ENCODE measurements around the gene UGT3A2. TPM values are rescaled to one million over a fixed set of nuclear protein-coding genes. Genes with fewer than 3 reads are reported as not detected.

The UGT3A2 gene
- polyA plus RNA-seq, 2 donors, result 0.02 TPM; not detected in 1

- WGBS, 2 donors, result 31 to 47% methylated on average over 5 of the region's 5 CpGs
- H3K27ac ChIP-seq (ENCODE audit: low read depth in 2 of 2, low read length in 1 of 2), result no peak overlapping the region
These were observed 49.1 kb downstream of the UGT3A2 start for GRCh38 chr5:36017622-36018021.

GRCh38 chr5:36017004-36017403 lies 49.7 kb downstream of the UGT3A2 start:
- Histone ChIP-seq H3K4me1 (ENCODE audit: control insufficient read depth in 2 of 2, insufficient read depth in 2 of 2, low read length in 1 of 2) (no peaks in the 10 kb centered on the region), H3K27ac (ENCODE audit: low read depth in 2 of 2, low read length in 1 of 2) (no peak overlapping the region), H3K9me3 (ENCODE audit: control insufficient read depth in 2 of 2, insufficient read depth in 1 of 2, low read depth in 1 of 2, low read length in 1 of 2) (peaks cover 9 to 10% of the 10 kb centered on the region in 2 donors), H3K36me3 (ENCODE audit: control insufficient read depth in 2 of 2, insufficient read depth in 2 of 2, low read length in 1 of 2) (no peaks in the 10 kb centered on the region), H3K27me3 (ENCODE audit: control insufficient read depth in 1 of 2, insufficient read depth in 2 of 2, low read length in 2 of 2) (no peaks in the 10 kb centered on the region), H3K4me3 (ENCODE audit: low read depth in 1 of 2, low read length in 2 of 2) (no peak overlapping the region)
- WGBS, 2 donors, result 50 to 51% methylated on average over 1 of the region's 1 CpG

More at GRCh38 chr5:36017622-36018021, 49.1 kb downstream of the UGT3A2 start:
- no peaks in the 10 kb centered on the region for H3K36me3 ChIP-seq (ENCODE audit: control insufficient read depth in 2 of 2, insufficient read depth in 2 of 2, low read length in 1 of 2)
- H3K4me3 ChIP-seq (ENCODE audit: low read depth in 1 of 2, low read length in 2 of 2), result no peak overlapping the region
- H3K4me1 ChIP-seq (ENCODE audit: control insufficient read depth in 2 of 2, insufficient read depth in 2 of 2, low read length in 1 of 2), result no peaks in the 10 kb centered on the region
- H3K9me3 ChIP-seq (ENCODE audit: control insufficient read depth in 2 of 2, insufficient read depth in 1 of 2, low read depth in 1 of 2, low read length in 1 of 2), result peaks cover 9 to 10% of the 10 kb centered on the region in 2 donors
- H3K27me3 ChIP-seq (ENCODE audit: control insufficient read depth in 1 of 2, insufficient read depth in 2 of 2, low read length in 2 of 2), result no peaks in the 10 kb centered on the region

- Histone ChIP-seq H3K36me3 (ENCODE audit: control insufficient read depth in 2 of 2, insufficient read depth in 2 of 2, low read length in 1 of 2) (no peaks in the 10 kb centered on the region), H3K27me3 (ENCODE audit: control insufficient read depth in 1 of 2, insufficient read depth in 2 of 2, low read length in 2 of 2) (no peaks in the 10 kb centered on the region), H3K27ac (ENCODE audit: low read depth in 2 of 2, low read length in 1 of 2) (no peak overlapping the region), H3K4me3 (ENCODE audit: low read depth in 1 of 2, low read length in 2 of 2) (no peak overlapping the region), H3K4me1 (ENCODE audit: control insufficient read depth in 2 of 2, insufficient read depth in 2 of 2, low read length in 1 of 2) (no peaks in the 10 kb centered on the region), H3K9me3 (ENCODE audit: control insufficient read depth in 2 of 2, insufficient read depth in 1 of 2, low read depth in 1 of 2, low read length in 1 of 2) (peaks cover 11 to 15% of the 10 kb centered on the region in 2 donors)
- WGBS, 2 donors, result 80 to 83% methylated on average over 2 of the region's 2 CpGs
These were observed 53.5 kb downstream of the UGT3A2 start for GRCh38 chr5:36013182-36013581.

GRCh38 chr5:36009698-36010097 lies 57.0 kb downstream of the UGT3A2 start:
- no peaks in the 10 kb centered on the region for H3K27me3 ChIP-seq (ENCODE audit: control insufficient read depth in 1 of 2, insufficient read depth in 2 of 2, low read length in 2 of 2)
- WGBS, 2 donors, result 67 to 71% methylated on average over 1 of the region's 1 CpG
- H3K9me3 ChIP-seq (ENCODE audit: control insufficient read depth in 2 of 2, insufficient read depth in 1 of 2, low read depth in 1 of 2, low read length in 1 of 2), result peaks cover 11 to 13% of the 10 kb centered on the region in 2 donors

GRCh38 chr5:36007366-36007765 lies 59.3 kb downstream of the UGT3A2 start:
- no peaks in the 10 kb centered on the region for H3K36me3 ChIP-seq (ENCODE audit: control insufficient read depth in 2 of 2, insufficient read depth in 2 of 2, low read length in 1 of 2)
- no peak overlapping the region for H3K4me3 ChIP-seq (ENCODE audit: low read depth in 1 of 2, low read length in 2 of 2)
- peaks cover 2 to 5% of the 10 kb centered on the region in 2 donors for H3K9me3 ChIP-seq (ENCODE audit: control insufficient read depth in 2 of 2, insufficient read depth in 1 of 2, low read depth in 1 of 2, low read length in 1 of 2)
- H3K4me1 ChIP-seq (ENCODE audit: control insufficient read depth in 2 of 2, insufficient read depth in 2 of 2, low read length in 1 of 2), result no peaks in the 10 kb centered on the region
- no peak overlapping the region for H3K27ac ChIP-seq (ENCODE audit: low read depth in 2 of 2, low read length in 1 of 2)
- no peaks in the 10 kb centered on the region for H3K27me3 ChIP-seq (ENCODE audit: control insufficient read depth in 1 of 2, insufficient read depth in 2 of 2, low read length in 2 of 2)

More at GRCh38 chr5:36009698-36010097, 57.0 kb downstream of the UGT3A2 start:
- H3K4me3 ChIP-seq (ENCODE audit: low read depth in 1 of 2, low read length in 2 of 2), result no peak overlapping the region
- H3K36me3 ChIP-seq (ENCODE audit: control insufficient read depth in 2 of 2, insufficient read depth in 2 of 2, low read length in 1 of 2), result no peaks in the 10 kb centered on the region
- H3K4me1 ChIP-seq (ENCODE audit: control insufficient read depth in 2 of 2, insufficient read depth in 2 of 2, low read length in 1 of 2), result no peaks in the 10 kb centered on the region
- H3K27ac ChIP-seq (ENCODE audit: low read depth in 2 of 2, low read length in 1 of 2), result no peak overlapping the region

- H3K27me3 ChIP-seq (ENCODE audit: control insufficient read depth in 1 of 2, insufficient read depth in 2 of 2, low read length in 2 of 2), result no peaks in the 10 kb centered on the region
- WGBS, 2 donors, result 68 to 86% methylated on average over 1 of the region's 1 CpG
- H3K4me1 ChIP-seq (ENCODE audit: control insufficient read depth in 2 of 2, insufficient read depth in 2 of 2, low read length in 1 of 2), result no peaks in the 10 kb centered on the region
- H3K27ac ChIP-seq (ENCODE audit: low read depth in 2 of 2, low read length in 1 of 2), result no peak overlapping the region
- H3K4me3 ChIP-seq (ENCODE audit: low read depth in 1 of 2, low read length in 2 of 2), result no peak overlapping the region
- H3K9me3 ChIP-seq (ENCODE audit: control insufficient read depth in 2 of 2, insufficient read depth in 1 of 2, low read depth in 1 of 2, low read length in 1 of 2), result peaks cover 2 to 5% of the 10 kb centered on the region in 2 donors
- H3K36me3 ChIP-seq (ENCODE audit: control insufficient read depth in 2 of 2, insufficient read depth in 2 of 2, low read length in 1 of 2), result no peaks in the 10 kb centered on the region
These were observed 60.5 kb downstream of the UGT3A2 start for GRCh38 chr5:36006163-36006562.

- H3K27me3 ChIP-seq (ENCODE audit: control insufficient read depth in 1 of 2, insufficient read depth in 2 of 2, low read length in 2 of 2), result no peaks in the 10 kb centered on the region
- no peaks in the 10 kb centered on the region for H3K9me3 ChIP-seq (ENCODE audit: control insufficient read depth in 2 of 2, insufficient read depth in 1 of 2, low read depth in 1 of 2, low read length in 1 of 2)
- H3K36me3 ChIP-seq (ENCODE audit: control insufficient read depth in 2 of 2, insufficient read depth in 2 of 2, low read length in 1 of 2), result no peaks in the 10 kb centered on the region
- 89 to 90% methylated on average over 3 of the region's 3 CpGs for WGBS, 2 donors
- no peaks in the 10 kb centered on the region for H3K4me1 ChIP-seq (ENCODE audit: control insufficient read depth in 2 of 2, insufficient read depth in 2 of 2, low read length in 1 of 2)
- H3K4me3 ChIP-seq (ENCODE audit: low read depth in 1 of 2, low read length in 2 of 2), result no peak overlapping the region
- no peak overlapping the region for H3K27ac ChIP-seq (ENCODE audit: low read depth in 2 of 2, low read length in 1 of 2)
These were observed 65.7 kb downstream of the UGT3A2 start for GRCh38 chr5:36001032-36001431.

GRCh38 chr5:35999547-35999946 lies 67.1 kb downstream of the UGT3A2 start:
- Histone ChIP-seq H3K36me3 (ENCODE audit: control insufficient read depth in 2 of 2, insufficient read depth in 2 of 2, low read length in 1 of 2) (no peaks in the 10 kb centered on the region), H3K4me3 (ENCODE audit: low read depth in 1 of 2, low read length in 2 of 2) (no peak overlapping the region), H3K27ac (ENCODE audit: low read depth in 2 of 2, low read length in 1 of 2) (no peak overlapping the region), H3K4me1 (ENCODE audit: control insufficient read depth in 2 of 2, insufficient read depth in 2 of 2, low read length in 1 of 2) (no peaks in the 10 kb centered on the region), H3K9me3 (ENCODE audit: control insufficient read depth in 2 of 2, insufficient read depth in 1 of 2, low read depth in 1 of 2, low read length in 1 of 2) (no peaks in the 10 kb centered on the region), H3K27me3 (ENCODE audit: control insufficient read depth in 1 of 2, insufficient read depth in 2 of 2, low read length in 2 of 2) (no peaks in the 10 kb centered on the region)
- 47 to 61% methylated on average over 1 of the region's 1 CpG for WGBS, 2 donors

GRCh38 chr5:35996076-35996475 lies 70.6 kb downstream of the UGT3A2 start:
- H3K9me3 ChIP-seq (ENCODE audit: control insufficient read depth in 2 of 2, insufficient read depth in 1 of 2, low read depth in 1 of 2, low read length in 1 of 2), result no peaks in the 10 kb centered on the region

GRCh38 chr5:35990941-35991611 lies 75.6 kb downstream of the UGT3A2 start, which contains the start of gene UGT3A1:
UGT3A1 (minus strand) TSS chr5:35991390; CDS start chr5:35991240, 150 bp downstream.
- no peak within 1 kb of the TSS for H3K27ac ChIP-seq (ENCODE audit: low read depth in 2 of 2, low read length in 1 of 2)
- no peaks in the 10 kb centered on the region for H3K9me3 ChIP-seq (ENCODE audit: control insufficient read depth in 2 of 2, insufficient read depth in 1 of 2, low read depth in 1 of 2, low read length in 1 of 2)
- no peak within 1 kb of the TSS for H3K4me3 ChIP-seq (ENCODE audit: low read depth in 1 of 2, low read length in 2 of 2)
- H3K36me3 ChIP-seq (ENCODE audit: control insufficient read depth in 2 of 2, insufficient read depth in 2 of 2, low read length in 1 of 2), result no peaks in the 10 kb centered on the region
- WGBS, 2 donors, result 9 to 10% methylated on average over 25 of the region's 25 CpGs
- no peaks in the 10 kb centered on the region for H3K27me3 ChIP-seq (ENCODE audit: control insufficient read depth in 1 of 2, insufficient read depth in 2 of 2, low read length in 2 of 2)
- H3K4me1 ChIP-seq (ENCODE audit: control insufficient read depth in 2 of 2, insufficient read depth in 2 of 2, low read length in 1 of 2), result no peaks in the 10 kb centered on the region

More at GRCh38 chr5:35996076-35996475, 70.6 kb downstream of the UGT3A2 start:
- WGBS, 2 donors, result 70 to 92% methylated on average over 4 of the region's 4 CpGs
- Histone ChIP-seq H3K36me3 (ENCODE audit: control insufficient read depth in 2 of 2, insufficient read depth in 2 of 2, low read length in 1 of 2) (no peaks in the 10 kb centered on the region), H3K4me3 (ENCODE audit: low read depth in 1 of 2, low read length in 2 of 2) (no peak overlapping the region), H3K27ac (ENCODE audit: low read depth in 2 of 2, low read length in 1 of 2) (no peak overlapping the region), H3K4me1 (ENCODE audit: control insufficient read depth in 2 of 2, insufficient read depth in 2 of 2, low read length in 1 of 2) (no peaks in the 10 kb centered on the region), H3K27me3 (ENCODE audit: control insufficient read depth in 1 of 2, insufficient read depth in 2 of 2, low read length in 2 of 2) (no peaks in the 10 kb centered on the region)
